Measurements from ENCODE around the gene BTBD2. TPM values are rescaled to one million over a fixed set of nuclear protein-coding genes. Genes with fewer than 3 reads are reported as not detected.
"Not testable (repeated sequence)": the region's sequence is repeated elsewhere in the genome, so short reads cannot be mapped to it uniquely, and the experiment has no call there.

BTBD2 gene
- total RNA-seq, 1 donor, result 46.6 TPM

DNA sequence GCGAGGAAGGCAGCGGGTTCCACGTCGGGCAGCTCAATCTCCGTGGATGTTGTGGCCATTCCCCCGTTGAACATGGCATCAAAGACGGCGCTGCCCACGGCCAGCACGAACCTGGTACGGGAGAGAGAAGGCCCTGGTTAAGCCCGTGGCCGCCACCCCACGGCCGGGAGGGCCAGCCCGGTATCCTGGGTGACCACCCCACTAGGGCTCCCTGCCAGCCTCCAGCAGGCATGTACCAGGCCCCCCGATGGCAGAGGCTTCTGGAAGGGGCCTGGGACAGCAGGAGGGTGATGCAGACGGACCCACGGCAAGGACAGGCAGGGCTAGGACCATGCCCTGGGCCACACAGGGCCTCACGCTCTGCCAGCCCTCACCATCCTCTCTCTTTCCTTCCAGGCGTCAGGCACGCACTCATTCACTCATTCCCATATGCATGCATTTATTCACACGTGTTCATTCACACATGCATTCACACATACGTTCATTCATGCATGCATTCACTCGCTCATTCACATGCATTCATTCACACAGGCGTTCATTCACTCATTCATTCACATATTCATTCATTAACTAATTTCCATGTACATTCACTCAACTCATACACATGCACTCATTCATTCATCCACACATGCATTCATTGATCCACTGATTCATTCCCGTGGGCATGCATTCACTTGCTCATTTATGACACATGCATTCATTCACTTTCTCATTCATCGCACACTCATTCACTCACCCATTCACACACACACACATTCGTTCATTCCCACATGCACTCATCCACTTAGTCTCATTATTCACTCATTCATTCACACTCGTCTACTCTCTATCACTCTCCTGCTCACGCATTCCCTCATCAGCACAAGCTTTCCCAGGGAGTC lies 17.9 kb downstream of the BTBD2 start:
- no peak for DNase-seq (ENCODE audit: low read depth)
- TF ChIP-seq, protein P1, sequence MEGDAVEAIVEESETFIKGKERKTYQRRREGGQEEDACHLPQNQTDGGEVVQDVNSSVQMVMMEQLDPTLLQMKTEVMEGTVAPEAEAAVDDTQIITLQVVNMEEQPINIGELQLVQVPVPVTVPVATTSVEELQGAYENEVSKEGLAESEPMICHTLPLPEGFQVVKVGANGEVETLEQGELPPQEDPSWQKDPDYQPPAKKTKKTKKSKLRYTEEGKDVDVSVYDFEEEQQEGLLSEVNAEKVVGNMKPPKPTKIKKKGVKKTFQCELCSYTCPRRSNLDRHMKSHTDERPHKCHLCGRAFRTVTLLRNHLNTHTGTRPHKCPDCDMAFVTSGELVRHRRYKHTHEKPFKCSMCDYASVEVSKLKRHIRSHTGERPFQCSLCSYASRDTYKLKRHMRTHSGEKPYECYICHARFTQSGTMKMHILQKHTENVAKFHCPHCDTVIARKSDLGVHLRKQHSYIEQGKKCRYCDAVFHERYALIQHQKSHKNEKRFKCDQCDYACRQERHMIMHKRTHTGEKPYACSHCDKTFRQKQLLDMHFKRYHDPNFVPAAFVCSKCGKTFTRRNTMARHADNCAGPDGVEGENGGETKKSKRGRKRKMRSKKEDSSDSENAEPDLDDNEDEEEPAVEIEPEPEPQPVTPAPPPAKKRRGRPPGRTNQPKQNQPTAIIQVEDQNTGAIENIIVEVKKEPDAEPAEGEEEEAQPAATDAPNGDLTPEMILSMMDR (IDR thresholded peaks at IDR 0.05; ENCODE audit: insufficient read depth, low read depth, low read length), result no peak
- no peak overlapping the region for H3K4me3 ChIP-seq (ENCODE audit: low read depth, low read length)

DNA sequence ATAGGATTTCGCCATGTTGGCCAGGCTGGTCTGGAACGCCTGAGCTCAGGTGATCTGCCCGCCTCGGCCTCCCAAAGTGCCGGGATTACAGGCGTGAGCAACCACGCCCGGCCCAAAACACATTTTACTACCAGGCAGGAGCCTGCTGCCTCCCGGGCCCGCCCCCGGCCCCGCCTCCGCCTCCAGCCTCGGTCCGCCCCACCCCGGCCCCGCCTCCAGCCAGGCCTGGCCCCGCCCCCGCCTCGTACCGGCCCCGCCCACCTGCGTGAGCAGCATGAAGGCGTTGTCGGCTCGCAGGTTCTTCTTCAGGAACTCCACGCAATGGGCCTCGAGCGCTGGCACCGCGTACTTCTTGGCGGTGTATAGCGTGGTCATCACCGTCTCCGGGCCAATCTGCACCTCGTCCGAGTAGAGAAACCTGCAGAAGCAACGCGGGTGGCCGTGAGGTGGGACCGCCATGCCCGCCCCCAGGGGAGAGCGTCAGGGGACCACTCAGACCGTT lies 22.7 kb downstream of the BTBD2 start:
- DNase-seq (ENCODE audit: low read depth), result no peak
- H3K4me3 ChIP-seq (ENCODE audit: low read depth, low read length), result no peak overlapping the region
- TF ChIP-seq, protein P1 (IDR thresholded peaks at IDR 0.05; ENCODE audit: insufficient read depth, low read depth, low read length), result no peak

DNA sequence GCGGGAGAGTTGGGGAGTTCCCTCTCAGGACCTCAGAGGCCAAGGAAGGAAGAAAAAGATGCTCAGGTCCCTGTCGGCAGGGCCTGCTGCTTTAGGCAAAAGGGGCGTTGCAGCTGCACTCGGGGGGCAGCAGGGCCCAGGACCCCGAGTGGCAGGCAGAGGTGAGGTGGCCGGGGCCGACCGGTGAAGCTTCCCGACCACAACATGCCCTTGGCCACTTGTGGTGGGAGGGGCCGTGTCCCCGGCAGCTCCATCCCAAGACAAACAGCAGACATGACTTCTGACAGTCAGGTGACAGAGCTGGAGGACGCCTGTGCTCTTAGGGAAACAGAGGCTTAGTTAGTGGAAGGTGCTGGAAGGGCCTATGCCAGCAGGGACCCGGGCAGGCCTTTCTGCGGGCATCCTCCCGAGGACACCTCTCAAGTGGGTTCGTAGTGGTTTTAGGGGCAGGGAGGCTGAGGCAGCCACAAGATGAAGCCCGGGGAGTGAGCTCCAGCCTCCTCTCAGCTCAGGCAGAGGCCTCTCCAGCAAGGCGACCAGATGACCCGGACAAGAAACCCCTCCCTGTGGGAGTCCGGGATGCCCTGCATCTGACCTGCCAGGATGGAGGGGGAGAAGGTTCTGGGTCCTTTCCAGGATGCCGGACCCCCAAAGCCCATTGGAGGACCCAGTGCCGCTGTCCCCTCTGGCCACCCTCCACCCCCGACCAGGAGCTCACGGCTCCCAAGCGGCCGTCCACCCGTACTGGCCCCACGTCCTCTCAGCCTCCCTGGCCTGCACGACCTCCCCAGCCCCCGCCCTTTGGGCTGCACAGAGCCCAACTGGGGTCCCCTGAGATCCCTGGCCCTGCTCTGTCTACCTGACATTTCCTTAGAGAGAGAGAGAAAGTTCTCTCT lies 24.2 kb downstream of the BTBD2 start:
- H3K4me3 ChIP-seq (ENCODE audit: low read depth, low read length), result no peak overlapping the region
- TF ChIP-seq, protein P1 (IDR thresholded peaks at IDR 0.05; ENCODE audit: insufficient read depth, low read depth, low read length), result no peak
- no peak for DNase-seq (ENCODE audit: low read depth)

DNA sequence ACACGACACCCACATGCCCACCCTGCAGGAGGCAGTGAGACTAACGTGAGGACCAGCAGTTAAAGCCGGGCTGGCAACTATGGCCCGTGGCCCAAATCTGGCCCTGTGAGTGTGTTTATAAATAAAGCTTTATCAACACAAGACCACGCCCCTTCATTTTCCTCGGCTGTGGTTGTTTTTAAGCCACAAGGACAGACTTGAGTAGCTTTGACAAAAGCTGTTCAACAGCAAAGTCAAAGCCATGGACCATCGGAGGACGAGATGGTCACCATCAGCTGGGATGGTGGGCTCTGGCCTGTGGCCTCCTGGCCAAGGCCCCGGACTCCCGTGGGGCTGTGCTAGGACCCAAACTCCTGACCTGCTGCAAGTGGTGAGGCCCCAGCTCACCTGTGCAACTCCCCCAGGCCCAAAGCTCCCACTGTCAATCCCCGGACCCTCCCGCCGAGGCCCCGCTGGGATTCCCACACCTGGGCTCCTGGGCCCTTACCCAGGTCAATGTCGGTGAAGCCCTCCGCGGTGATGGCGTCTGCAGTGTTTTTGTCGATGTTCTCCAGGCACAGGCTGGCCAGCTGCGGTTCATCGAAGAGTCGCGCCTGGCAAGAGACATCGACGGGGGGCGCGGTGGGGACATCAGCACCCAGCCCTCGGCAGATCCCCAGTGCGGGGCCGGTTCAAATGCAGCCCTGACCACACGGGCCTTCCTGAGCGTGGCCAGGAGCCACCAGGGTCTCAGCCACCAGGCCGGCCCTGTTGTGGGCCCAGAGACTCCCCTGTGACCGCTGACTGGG lies 25.1 kb downstream of the BTBD2 start:
- DNase-seq (ENCODE audit: low read depth), result no peak
- TF ChIP-seq, protein P1 (IDR thresholded peaks at IDR 0.05; ENCODE audit: insufficient read depth, low read depth, low read length), result no peak
- no peak overlapping the region for H3K4me3 ChIP-seq (ENCODE audit: low read depth, low read length)

DNA sequence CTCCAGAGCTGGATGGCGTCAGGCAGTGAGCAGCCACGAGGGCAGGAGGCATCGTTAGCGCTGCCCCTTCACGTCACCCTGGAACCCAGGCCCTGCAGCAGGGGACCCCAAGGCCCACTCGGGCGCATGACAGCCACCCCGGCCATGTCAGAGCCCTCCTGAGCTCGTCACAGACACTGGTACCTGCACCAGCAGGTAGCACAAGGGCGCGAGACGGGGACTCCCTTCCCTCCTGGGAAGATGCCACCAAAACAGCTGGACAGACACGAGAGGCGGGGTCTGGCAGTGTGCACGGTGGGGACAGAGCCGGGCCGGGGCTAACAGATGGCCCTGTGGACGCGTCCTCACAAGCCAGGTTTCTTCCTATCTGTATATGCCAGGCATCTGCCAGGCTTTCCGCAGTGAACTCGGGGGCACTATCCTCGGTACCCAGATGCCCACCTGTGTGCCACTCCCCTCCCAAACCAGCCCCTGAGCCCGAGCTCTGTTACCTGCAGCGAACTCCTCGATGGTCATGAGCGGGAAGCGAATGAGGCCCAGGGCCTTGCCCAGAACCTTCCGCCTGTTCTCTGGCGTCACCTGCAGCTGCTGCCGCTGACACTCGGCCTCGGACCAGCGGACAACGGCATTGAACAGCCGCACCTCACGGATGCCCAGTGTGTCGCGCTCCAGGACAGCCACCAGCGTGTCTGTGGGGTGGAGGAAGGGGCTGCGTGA lies 25.8 kb downstream of the BTBD2 start:
- no peak overlapping the region for H3K4me3 ChIP-seq (ENCODE audit: low read depth, low read length)
- DNase-seq (ENCODE audit: low read depth), result no peak
- TF ChIP-seq, protein P1 (IDR thresholded peaks at IDR 0.05; ENCODE audit: insufficient read depth, low read depth, low read length), result no peak

DNA sequence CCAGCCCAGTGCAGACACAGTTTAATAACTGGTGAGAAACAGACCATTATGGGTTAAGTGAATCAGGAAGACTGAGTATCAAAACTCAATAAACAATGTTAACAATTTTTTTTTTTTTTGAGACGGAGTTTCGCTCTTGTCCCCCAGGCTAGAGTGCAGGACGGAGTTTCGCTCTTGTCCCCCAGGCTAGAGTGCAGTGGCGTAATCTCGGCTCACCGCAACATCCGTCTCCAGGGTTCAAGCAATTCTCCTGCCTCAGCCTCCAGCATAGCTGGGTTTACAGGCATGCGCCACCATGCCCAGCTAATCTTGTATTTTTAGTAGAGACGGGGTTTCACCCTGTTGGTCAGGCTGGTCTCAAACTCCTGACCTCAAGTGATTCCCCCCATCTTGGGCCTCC lies 27.1 kb downstream of the BTBD2 start:
- DNase-seq (ENCODE audit: low read depth); H3K4me3 ChIP-seq (ENCODE audit: low read depth, low read length): not testable (repeated sequence)
